Neural crest cell (in vitro differentiated cells): Measurements from ENCODE around the gene PRKG1. TPM values are rescaled to one million over a fixed set of nuclear protein-coding genes. Genes with fewer than 3 reads are reported as not detected.
A peak's percentile ranks its signal among the peaks of the same experiment; 100 is the strongest.

Experiments used
- DNase-seq: peaks from one replicate; pipeline ENCODE4 v3.0.0; 2021; ENCODE audit warnings: low read depth, mixed read lengths, low spot score
- H3K27ac Mint-ChIP-seq: one replicate; pipeline ENCODE4 v1.8.0; 2021; ENCODE audit warnings: mild to moderate bottlenecking, mixed read lengths; ENCODE audit not compliant: unreplicated experiment
- H3K27me3 Mint-ChIP-seq: 2 replicates; pipeline ENCODE4 v1.8.0; 2021; ENCODE audit warnings: low read depth, mild to moderate bottlenecking, mixed read lengths
- H3K36me3 Mint-ChIP-seq: 2 replicates; pipeline ENCODE4 v1.8.0; 2021; ENCODE audit warnings: low read depth, mild to moderate bottlenecking, mixed read lengths
- H3K4me1 Mint-ChIP-seq: 2 replicates; pipeline ENCODE4 v1.8.0; 2021; ENCODE audit warnings: mixed read lengths
- H3K4me3 Mint-ChIP-seq: one replicate; pipeline ENCODE4 v1.8.0; 2021; ENCODE audit warnings: mild to moderate bottlenecking, mixed read lengths
- H3K9me3 Mint-ChIP-seq: 2 replicates; pipeline ENCODE4 v1.8.0; 2021; ENCODE audit warnings: mixed read lengths
- CTCF ChIP-seq: fragments of 200-600 bp; sonication (generic); conservative IDR thresholded peaks from 2 replicates; pipeline ENCODE4 v1.5.0; 2021; ENCODE audit warnings: antibody characterized with exemption, mild to moderate bottlenecking
- total RNA-seq: library from RNA; stranded (reverse); gene quantifications from 2 replicates; pipeline ENCODE4 v1.2.1, GENCODE V29; 2021

The PRKG1 gene
- total RNA-seq, 1 donor from 2014 or later, result 4.4 TPM

- H3K4me1 Mint-ChIP-seq, result no peaks in the 10 kb centered on the region
- no peak for TF ChIP-seq CTCF
- no peak for DNase-seq
- no peaks in the 10 kb centered on the region for H3K9me3 Mint-ChIP-seq
- H3K4me3 Mint-ChIP-seq, result peak overlapping the region; percentile 18
- H3K27me3 Mint-ChIP-seq, result peaks cover 11% of the 10 kb centered on the region
- no peak overlapping the region for H3K27ac Mint-ChIP-seq
- no peaks in the 10 kb centered on the region for H3K36me3 Mint-ChIP-seq
Observed at GRCh38 chr10:51080311-51081006, 6.2 kb downstream of the PRKG1 start.

DNA sequence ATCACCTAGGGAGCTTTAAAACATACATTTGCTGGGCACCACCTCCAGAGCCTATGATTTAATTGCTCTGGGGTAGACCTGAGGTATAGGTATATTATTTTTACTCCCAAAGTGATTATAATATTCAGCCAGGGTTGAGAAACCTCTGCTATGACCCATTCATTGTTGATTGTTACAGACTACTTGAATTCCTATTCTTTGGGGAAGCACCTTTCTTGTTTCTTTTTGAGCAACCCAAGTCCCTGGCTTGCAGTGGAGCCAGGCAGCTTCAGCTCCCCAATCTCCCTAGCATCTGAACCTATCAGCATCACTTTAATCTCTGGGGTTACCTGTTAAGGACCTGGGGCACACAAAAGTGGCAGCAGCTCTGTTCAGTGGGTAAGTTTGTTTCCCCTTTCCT, 8.6 kb downstream of the PRKG1 start:
- Mint-ChIP-seq H3K4me3 (no peak overlapping the region), H3K36me3 (no peaks in the 10 kb centered on the region), H3K9me3 (no peaks in the 10 kb centered on the region), H3K4me1 (no peaks in the 10 kb centered on the region), H3K27ac (no peak overlapping the region), H3K27me3 (peaks cover 3% of the 10 kb centered on the region)
- DNase-seq, result no peak
- TF ChIP-seq CTCF, result no peak

DNA sequence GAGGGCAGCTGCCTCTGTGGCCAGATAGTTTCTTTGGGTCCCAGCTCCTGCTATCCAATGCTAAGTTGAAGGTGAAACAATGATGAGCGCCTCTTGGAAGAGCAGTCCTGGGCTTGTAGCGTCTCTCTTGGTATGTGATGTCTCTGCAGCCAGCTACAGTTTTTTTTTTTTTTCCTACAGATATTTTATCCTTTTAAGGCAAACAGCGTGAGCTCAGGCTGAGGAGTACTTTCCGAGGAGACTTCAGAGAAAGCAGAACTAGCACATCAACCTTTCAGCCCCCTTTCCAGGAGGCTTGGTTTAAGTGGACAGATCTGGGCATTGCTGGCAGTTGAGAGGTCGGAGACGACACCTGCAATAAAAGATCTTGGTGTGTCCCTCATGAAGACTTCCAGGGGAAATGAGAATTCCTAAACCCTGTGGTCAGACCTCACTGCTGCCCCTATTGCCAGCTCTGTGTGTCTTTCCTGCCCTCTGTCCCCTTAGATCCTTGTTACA, 9.1 kb downstream of the PRKG1 start:
- Mint-ChIP-seq H3K4me3 (no peak overlapping the region), H3K4me1 (no peaks in the 10 kb centered on the region), H3K36me3 (no peaks in the 10 kb centered on the region), H3K27me3 (peaks cover 3% of the 10 kb centered on the region), H3K9me3 (no peaks in the 10 kb centered on the region), H3K27ac (no peak overlapping the region)
- TF ChIP-seq CTCF, result no peak
- no peak for DNase-seq

DNA sequence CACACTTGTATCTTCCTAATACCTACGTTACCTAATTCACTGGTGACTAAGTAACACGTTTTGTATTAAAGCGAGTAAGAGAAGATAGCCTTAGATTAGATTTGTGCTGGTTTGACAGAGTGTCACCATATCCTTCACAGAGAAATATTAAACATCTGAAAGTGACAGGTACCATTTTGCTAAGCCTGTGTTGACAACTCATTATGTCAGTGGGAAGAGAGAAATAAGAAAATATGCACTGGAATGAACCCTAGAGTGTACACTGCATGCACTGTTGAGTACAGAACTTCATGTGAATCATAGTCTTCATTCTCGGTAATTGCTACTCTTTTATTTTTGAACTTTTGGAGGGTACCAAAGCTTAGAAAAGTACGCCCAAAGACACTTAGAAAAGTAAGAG, 10.9 kb downstream of the PRKG1 start:
- Mint-ChIP-seq H3K27ac (no peak overlapping the region), H3K27me3 (peaks cover 3% of the 10 kb centered on the region), H3K36me3 (no peaks in the 10 kb centered on the region), H3K4me3 (no peak overlapping the region), H3K9me3 (no peaks in the 10 kb centered on the region), H3K4me1 (no peaks in the 10 kb centered on the region)
- no peak for DNase-seq
- TF ChIP-seq CTCF, result no peak

- TF ChIP-seq CTCF, result no peak
- Mint-ChIP-seq H3K9me3 (no peaks in the 10 kb centered on the region), H3K27me3 (peaks cover 3% of the 10 kb centered on the region)
Observed at GRCh38 chr10:51086710-51087109, 12.4 kb downstream of the PRKG1 start.

More at GRCh38 chr10:51086710-51087109, 12.4 kb downstream of the PRKG1 start:
- Mint-ChIP-seq H3K36me3 (no peaks in the 10 kb centered on the region), H3K4me1 (no peaks in the 10 kb centered on the region), H3K4me3 (no peak overlapping the region), H3K27ac (no peak overlapping the region)
- DNase-seq, result no peak
